Vagina (tissue), 2 donors: Measurements from ENCODE around the gene TNFSF13B.

Experiments used
- CTCF ChIP-seq, 3 experiments: fragments of 450-650 bp in 2 of 3; fragments of 200-600 bp in 1 of 3; sonication (generic) in 1 of 3; IDR thresholded peaks; one replicate each; pipeline ENCODE4 v1.5.1; 2017 to 2019; ENCODE audit warnings: antibody characterized with exemption in 3 of 3, mild to moderate bottlenecking in 2 of 3, moderate library complexity in 2 of 3
- POLR2A ChIP-seq, 2 donors: fragments of 450-650 bp; IDR thresholded peaks; one replicate each; pipeline ENCODE4 v1.6.1; 2017; ENCODE audit warnings: antibody characterized with exemption in 2 of 2, mild to moderate bottlenecking in 2 of 2, moderate library complexity in 2 of 2
- POLR2AphosphoS5 ChIP-seq, 2 donors: sonication (generic); formaldehyde crosslinking; IDR thresholded peaks; one replicate each; pipeline ENCODE4 v1.9.0; 2017; ENCODE audit warnings: antibody characterized with exemption in 2 of 2, mild to moderate bottlenecking in 2 of 2, low read depth in 1 of 2; ENCODE audit not compliant: insufficient read depth in 1 of 2

- TF ChIP-seq CTCF (IDR thresholded peaks at IDR 0.05) (no peak), POLR2A (IDR thresholded peaks at IDR 0.05) (no peak), POLR2AphosphoS5 (IDR thresholded peaks at IDR 0.05; ENCODE audit: insufficient read depth in 1 of 2, low read depth in 1 of 2) (no peak)
Observed at GRCh38 chr13:108345016-108345415, 75.5 kb downstream of the TNFSF13B start.
